HG03045 (cell line): Measurements from ENCODE around the gene MX2.
"Not testable (repeated sequence)": the region's sequence is repeated elsewhere in the genome, so short reads cannot be mapped to it uniquely, and the experiment has no call there.

Experiments used
- ATAC-seq: cut with Tn5 transposase; IDR thresholded peaks from one replicate; pipeline ENCODE4 v1.9.1; 2021; ENCODE audit warnings: mild to moderate bottlenecking, moderate library complexity; ENCODE audit not compliant: unreplicated experiment

The MX2 gene

GRCh38 chr21:41410767-41411448, 49.1 kb downstream of the MX2 start:
- no peak for ATAC-seq

DNA sequence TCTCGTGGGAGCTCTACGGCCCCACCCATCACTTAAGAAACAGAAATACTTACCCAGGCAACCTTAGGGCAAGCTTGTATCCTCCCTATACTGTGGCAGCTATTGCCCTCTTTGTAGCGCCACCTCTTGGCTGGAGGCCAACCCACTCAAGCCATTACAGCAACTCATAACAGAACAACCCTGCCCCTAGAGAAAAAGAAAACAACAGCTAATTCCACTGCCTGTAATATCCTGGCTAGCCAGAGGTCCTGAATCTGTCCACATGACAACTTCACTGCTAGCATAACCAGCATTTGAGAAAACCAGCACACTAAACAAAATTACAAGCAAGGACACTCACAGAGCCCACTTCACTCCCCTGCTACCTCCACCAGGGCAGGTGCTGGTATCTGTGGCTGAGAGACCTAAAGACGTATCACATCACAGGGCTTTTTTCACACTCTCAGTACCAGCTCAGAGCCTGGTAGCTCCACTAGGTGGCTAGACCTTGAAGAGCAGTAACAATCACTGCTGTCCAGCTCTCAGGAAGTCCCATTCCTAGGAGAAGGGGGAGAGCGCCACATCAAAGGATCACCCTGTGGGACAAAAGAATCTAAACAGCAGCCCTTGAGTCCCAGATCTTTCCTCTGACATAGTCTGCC, 49.7 kb downstream of the MX2 start:
- no peak for ATAC-seq

- ATAC-seq = not testable (repeated sequence)
These were observed 55.7 kb downstream of the MX2 start for GRCh38 chr21:41417505-41417904.

GRCh38 chr21:41418393-41418792, 56.6 kb downstream of the MX2 start:
- ATAC-seq = no peak

GRCh38 chr21:41418956-41419680, 57.3 kb downstream of the MX2 start:
- ATAC-seq = no peak

GRCh38 chr21:41419921-41420862, 58.4 kb downstream of the MX2 start:
- ATAC-seq = peak; percentile 62

DNA sequence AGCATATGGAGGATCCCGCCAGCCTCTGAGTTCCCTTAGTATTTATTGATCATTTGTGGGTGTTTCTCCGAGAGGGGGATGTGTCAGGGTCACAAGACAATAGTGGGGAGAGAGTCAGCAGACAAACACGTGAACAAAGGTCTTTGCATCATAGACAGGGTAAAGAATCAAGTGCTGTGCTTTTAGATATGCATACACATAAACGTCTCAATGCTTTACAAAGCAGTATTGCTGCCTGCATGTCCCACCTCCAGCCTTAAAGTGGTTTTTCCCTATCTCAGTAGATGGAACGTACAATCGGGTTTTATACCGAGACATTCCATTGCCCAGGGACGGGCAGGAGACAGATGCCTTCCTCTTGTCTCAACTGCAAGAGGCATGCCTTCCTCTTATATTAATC, 59.2 kb downstream of the MX2 start:
- ATAC-seq = not testable (repeated sequence)

DNA sequence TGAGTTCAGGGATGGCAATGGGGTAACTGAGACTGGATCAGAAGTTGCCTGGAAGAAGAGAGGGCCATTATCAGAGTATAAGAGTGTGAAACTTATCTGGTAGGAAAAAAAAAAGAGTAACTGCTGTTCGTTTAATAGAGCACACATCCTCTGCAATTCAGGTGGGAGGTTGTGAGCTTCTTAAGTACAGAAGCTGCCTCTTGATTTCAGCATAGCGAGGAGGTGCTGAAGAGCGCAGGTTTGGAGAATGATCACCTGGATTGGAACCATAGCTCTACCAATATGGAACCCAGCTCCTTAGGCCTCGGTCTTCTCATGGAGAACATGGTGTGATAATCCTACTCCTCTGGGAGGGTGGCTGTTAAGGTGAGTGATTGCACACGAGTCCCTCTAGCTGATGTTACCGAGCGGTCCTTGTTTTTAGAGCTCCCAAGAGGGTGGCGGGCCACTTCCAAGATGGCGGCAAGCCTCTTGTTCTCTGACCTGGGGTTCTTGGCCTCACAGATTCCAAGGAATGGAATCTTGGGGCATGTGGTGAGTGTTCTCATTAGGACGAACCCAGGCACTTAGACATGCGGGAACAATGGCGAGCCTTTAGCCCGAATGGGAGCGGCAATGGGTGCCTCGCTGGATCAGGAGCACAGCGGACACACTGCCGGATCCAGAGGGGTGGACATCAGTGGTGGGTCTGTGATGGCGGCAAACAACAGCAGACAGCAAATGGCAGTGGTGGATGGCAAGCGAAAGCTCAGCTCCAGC, 60.9 kb downstream of the MX2 start:
- ATAC-seq = no peak

DNA sequence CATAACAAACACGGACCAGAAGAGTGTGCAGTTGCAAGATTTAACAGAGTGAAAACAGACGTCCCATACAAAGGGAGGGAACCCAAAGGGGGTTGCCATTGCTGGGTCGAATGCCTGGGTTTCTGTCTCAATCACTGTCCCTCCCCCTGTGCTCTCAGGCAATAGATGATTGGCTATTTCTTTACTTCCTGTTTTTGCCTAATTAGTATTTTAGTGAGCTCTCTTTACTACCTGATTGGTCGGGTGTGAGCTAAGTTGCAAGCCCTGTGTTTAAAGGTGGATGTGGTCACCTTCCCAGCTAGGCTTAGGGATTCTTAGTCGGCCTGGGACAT, 61.4 kb downstream of the MX2 start:
- not testable (repeated sequence) for ATAC-seq

DNA sequence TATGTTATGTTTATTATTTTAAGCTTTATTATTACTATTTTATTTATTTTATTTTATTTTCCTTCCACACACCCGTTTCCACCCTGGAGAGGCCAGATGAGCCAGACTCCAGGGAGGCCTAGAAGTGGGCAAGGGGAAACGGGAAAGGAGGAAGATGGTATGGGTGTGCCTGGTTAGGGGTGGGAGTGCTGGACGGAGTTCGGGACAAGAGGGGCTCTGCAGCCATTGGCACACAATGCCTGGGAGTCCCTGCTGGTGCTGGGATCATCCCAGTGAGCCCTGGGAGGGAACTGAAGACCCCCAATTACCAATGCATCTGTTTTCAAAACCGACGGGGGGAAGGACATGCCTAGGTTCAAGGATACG, 63.7 kb downstream of the MX2 start:
- no peak for ATAC-seq

GRCh38 chr21:41425954-41426675, 64.3 kb downstream of the MX2 start, which contains the start of gene MX1:
TSS of gene MX1 (plus strand) at chr21:41426239. CDS start at chr21:41432071, 5,832 bp downstream.
- ATAC-seq = peak; percentile 83

DNA sequence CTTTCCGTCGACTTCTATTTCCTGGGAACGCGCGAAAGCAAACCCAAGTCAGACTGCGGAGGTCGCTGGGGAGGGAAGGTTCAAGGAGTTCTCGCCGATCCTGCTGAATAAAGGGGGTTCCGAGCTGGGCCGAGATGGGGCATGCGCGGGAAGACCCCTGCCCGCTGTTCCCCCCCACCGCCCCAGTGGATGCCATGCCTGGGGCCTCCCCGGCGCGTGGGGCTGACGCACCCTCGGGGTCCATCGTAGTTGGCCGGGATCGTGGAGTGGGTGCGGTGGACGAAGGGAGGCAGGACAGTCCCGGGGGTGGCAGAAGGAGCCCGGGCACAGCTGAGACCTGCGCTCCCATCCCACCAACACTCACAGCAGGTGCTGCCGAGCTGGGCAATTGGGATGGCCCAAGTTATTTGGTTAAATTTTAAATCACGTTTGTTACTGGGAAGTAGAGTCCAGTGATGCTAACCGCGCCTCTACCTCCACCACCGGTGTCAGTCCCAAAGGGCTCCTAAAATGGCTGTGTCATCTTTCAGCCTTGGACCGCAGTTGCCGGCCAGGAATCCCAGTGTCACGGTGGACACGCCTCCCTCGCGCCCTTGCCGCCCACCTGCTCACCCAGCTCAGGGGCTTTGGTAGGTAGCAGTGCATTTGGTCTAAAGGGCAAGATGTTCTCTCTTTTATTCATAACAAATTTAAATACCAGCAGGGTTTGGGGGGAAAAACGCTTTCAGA, 65.0 kb downstream of the MX2 start:
- ATAC-seq = no peak

GRCh38 chr21:41427556-41427955, 65.7 kb downstream of the MX2 start:
- no peak for ATAC-seq

DNA sequence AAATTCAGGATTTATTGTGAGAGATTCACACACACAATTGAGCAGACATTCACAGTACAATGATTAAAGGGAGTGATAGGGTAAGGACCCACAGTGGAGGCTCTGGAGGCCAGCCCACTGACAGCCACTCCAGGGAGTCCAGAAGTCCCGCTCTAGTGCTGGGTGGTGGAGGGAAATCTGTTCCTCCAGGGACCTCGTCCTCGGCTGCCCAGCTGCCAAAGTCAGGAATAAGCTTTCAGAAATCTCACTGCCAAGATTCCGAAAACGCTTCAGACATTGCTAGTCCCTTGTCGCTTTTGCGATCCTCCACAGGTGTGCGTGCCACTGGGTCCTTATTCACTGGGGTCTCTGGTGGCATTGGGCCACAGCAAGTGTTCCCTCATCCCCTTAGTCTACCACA, 66.5 kb downstream of the MX2 start:
- no peak for ATAC-seq

DNA sequence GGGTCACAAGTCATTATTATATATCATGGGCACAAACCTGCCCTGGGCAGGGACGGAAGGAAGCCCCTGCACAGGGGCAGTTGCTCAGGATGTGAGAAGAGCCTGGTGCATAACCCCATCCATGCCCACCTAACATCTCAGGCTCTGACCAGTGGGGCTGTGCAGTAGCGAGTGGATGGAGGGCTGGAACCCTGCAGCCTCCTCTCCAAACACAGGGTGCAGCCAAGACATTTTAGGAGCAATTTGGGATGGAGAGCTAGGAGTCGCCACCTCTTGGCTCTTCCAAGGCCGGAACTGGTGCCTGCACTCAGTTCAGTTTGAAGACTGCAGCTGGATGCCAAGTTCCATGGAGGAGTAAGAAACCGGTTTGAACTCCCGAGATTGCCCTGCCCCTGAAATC, 67.0 kb downstream of the MX2 start:
- no peak for ATAC-seq

DNA sequence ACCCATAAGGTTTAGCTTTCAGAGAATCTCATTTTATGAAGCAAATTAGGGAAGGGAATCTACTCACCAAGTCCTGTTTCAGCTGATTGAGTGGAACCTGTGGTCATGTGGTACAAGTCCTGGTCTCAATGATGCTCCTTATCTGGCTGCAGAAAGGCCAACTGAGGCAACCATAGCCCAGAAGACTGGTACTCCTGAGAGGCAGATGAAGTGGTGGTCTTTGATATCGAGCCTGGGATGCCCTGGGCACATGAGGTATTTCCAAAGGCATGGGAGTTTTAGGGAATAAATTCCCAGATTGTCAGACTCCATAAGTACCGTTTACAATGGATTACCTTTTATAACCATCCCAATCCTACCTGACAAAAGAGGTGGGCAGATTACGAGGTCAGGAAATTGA, 67.5 kb downstream of the MX2 start:
- ATAC-seq = no peak

DNA sequence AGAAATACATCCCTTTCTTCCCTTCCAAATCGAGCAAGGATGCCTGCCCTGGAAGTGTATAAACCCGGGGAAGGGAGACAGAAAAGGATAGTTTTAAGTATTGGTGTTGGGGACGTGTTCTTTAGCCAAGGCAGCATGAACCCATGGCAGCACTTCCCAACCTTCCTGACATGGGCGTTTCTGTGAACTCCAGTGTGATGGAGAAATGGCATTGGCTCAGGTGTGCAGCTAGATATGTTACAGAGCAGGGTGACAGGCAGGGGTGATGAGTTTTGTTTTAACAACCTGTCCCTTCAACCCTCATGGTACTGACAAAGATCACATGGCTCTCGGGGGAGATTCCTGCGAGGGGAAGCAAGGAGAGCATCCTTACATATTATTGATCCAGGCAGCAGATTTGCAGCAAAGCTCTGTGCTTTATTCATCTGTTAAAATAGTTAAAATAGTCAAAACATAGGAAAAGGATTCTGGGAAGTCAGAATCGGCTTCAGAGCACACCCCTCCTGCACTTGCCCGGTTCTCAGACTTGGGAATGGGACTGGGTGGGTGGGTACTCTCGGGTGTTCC, 68.2 kb downstream of the MX2 start:
- ATAC-seq = no peak

- ATAC-seq = peak; percentile 51
These were observed 70.1 kb downstream of the MX2 start for GRCh38 chr21:41431788-41432548.
